Measurements from ENCODE around the gene DRD3.

GRCh38 chr3:114168150-114168549 is 10.7 kb downstream of the DRD3 start:
- no peak for TF ChIP-seq EZH2 (IDR thresholded peaks at IDR 0.05)
- TF ChIP-seq CTCF (IDR thresholded peaks at IDR 0.05): no peak

All from neural progenitor cell (in vitro differentiated cells).